GM18507 (cell line): ENCODE data around the gene TSFM.

Source experiments
- DNase-seq: peaks from one replicate; pipeline ENCODE4 v3.0.0; 2011; ENCODE audit warnings: low read depth; ENCODE audit not compliant: insufficient read length; ENCODE audit errors: extremely low spot score
- FAIRE-seq: peaks from 2 replicates; lab custom pipeline; 2011; peaks lifted over from hg19 to GRCh38; lab: Jason Lieb, UNC

The TSFM gene

GRCh38 chr12:57825451-57825850 is 42.9 kb downstream of the TSFM start:
- no peak for DNase-seq
- no peak for FAIRE-seq

- FAIRE-seq (no peak), DNase-seq (no peak)
Observed at GRCh38 chr12:57826400-57826799, 43.8 kb downstream of the TSFM start.

GRCh38 chr12:57826966-57827365 is 44.4 kb downstream of the TSFM start:
- DNase-seq (no peak), FAIRE-seq (peak; percentile 68)

GRCh38 chr12:57829025-57829777 is 46.6 kb downstream of the TSFM start:
- no peak for DNase-seq
- FAIRE-seq = no peak

GRCh38 chr12:57830393-57830792 is 47.8 kb downstream of the TSFM start:
- FAIRE-seq = no peak
- DNase-seq = no peak

- no peak for DNase-seq
- FAIRE-seq = no peak
Observed at GRCh38 chr12:57832966-57833365, 50.4 kb downstream of the TSFM start.

GRCh38 chr12:57833672-57834071 is 51.1 kb downstream of the TSFM start:
- no peak for DNase-seq
- FAIRE-seq = no peak

- no peak for FAIRE-seq
- DNase-seq = no peak
Observed at GRCh38 chr12:57834086-57834876, 51.7 kb downstream of the TSFM start.

- no peak for DNase-seq
- FAIRE-seq = no peak
Observed at GRCh38 chr12:57835366-57836288, 53.0 kb downstream of the TSFM start.

GRCh38 chr12:57836442-57837375 is 54.1 kb downstream of the TSFM start:
- FAIRE-seq (peak; percentile 62), DNase-seq (peak; percentile 37)

GRCh38 chr12:57837864-57838562 is 55.4 kb downstream of the TSFM start:
- DNase-seq (no peak), FAIRE-seq (no peak)

GRCh38 chr12:57838594-57839302 is 56.2 kb downstream of the TSFM start:
- FAIRE-seq (no peak), DNase-seq (no peak)

GRCh38 chr12:57839996-57840395 is 57.4 kb downstream of the TSFM start:
- FAIRE-seq = no peak
- no peak for DNase-seq

GRCh38 chr12:57840726-57841125 is 58.1 kb downstream of the TSFM start:
- FAIRE-seq = no peak

GRCh38 chr12:57841445-57841844 is 58.9 kb downstream of the TSFM start:
- DNase-seq (no peak), FAIRE-seq (no peak)

More at GRCh38 chr12:57840726-57841125, 58.1 kb downstream of the TSFM start:
- no peak for DNase-seq

GRCh38 chr12:57842342-57843294 is 60.0 kb downstream of the TSFM start:
- DNase-seq = no peak
- FAIRE-seq = no peak
